ENCODE data around the gene SMIM33. TPM values are rescaled to one million over a fixed set of nuclear protein-coding genes. Genes with fewer than 3 reads are reported as not detected.
"Not testable (repeated sequence)": the region's sequence is repeated elsewhere in the genome, so short reads cannot be mapped to it uniquely, and the experiment has no call there.

The SMIM33 gene
- total RNA-seq, 1 experiment from 2014 or later, result not detected

- intact Hi-C loops (cut with micrococcal nuclease), result no loop called here
- no peak for TF ChIP-seq CTCF (IDR thresholded peaks at IDR 0.05; ENCODE audit: unreplicated experiment)
- Mint-ChIP-seq H3K4me1 (ENCODE audit: insufficient read depth, unreplicated experiment) (peaks cover 24% of the 10 kb centered on the region), H3K4me3 (ENCODE audit: unreplicated experiment) (peak overlapping the region; percentile 77), H3K36me3 (ENCODE audit: insufficient read depth, unreplicated experiment) (peaks cover 22% of the 10 kb centered on the region), H3K9me3 (ENCODE audit: unreplicated experiment) (no peaks in the 10 kb centered on the region), H3K27me3 (ENCODE audit: insufficient read depth, unreplicated experiment) (no peaks in the 10 kb centered on the region), H3K27ac (ENCODE audit: low read depth, unreplicated experiment) (peak overlapping the region; percentile 92)
- BruUV-seq (replicated peaks), result no TSS peak
- DNase-seq (ENCODE audit: unreplicated experiment), result peak; percentile 81
- ChIA-PET CTCF (interaction anchor here (0.6 to 3.3 kb wide), 9 partner anchors 19 to 153 kb away, joined by 3 to 27 read pairs (median 6); partner anchors contain the start of gene ECSCR), POLR2A (interaction anchor here (1.0 to 2.4 kb wide), 5 partner anchors 9 to 45 kb away, joined by 3 to 15 read pairs (median 6); partner anchors contain the start of gene DNAJC18)
Observed at GRCh38 chr5:139481122-139481533, 10.3 kb downstream of the SMIM33 start.

- Mint-ChIP-seq H3K4me1 (ENCODE audit: insufficient read depth, unreplicated experiment) (peaks cover 24% of the 10 kb centered on the region), H3K4me3 (ENCODE audit: unreplicated experiment) (peak overlapping the region; percentile 77), H3K9me3 (ENCODE audit: unreplicated experiment) (no peaks in the 10 kb centered on the region), H3K27ac (ENCODE audit: low read depth, unreplicated experiment) (peak overlapping the region; percentile 92), H3K27me3 (ENCODE audit: insufficient read depth, unreplicated experiment) (no peaks in the 10 kb centered on the region), H3K36me3 (ENCODE audit: insufficient read depth, unreplicated experiment) (peaks cover 20% of the 10 kb centered on the region)
- POLR2A ChIA-PET, result interaction anchor here (0.6 to 2.4 kb wide), 19 partner anchors 8 to 729 kb away, joined by 3 to 17 read pairs (median 4); partner anchors contain the start of genes DNAJC18, PAIP2 and UBE2D2
- CTCF ChIA-PET, result interaction anchor here (0.8 to 3.3 kb wide), 12 partner anchors 9 to 153 kb away, joined by 3 to 27 read pairs (median 6); partner anchors contain the start of gene ECSCR
- peak; percentile 89 for DNase-seq (ENCODE audit: unreplicated experiment)
- intact Hi-C loops (cut with micrococcal nuclease), result loop anchor here (1.0 to 2.0 kb wide), 2 partner anchors 31 to 42 kb away; partner anchors contain the start of gene DNAJC18
- BruUV-seq (replicated peaks), result no TSS peak
- peak; percentile 29 for TF ChIP-seq CTCF (IDR thresholded peaks at IDR 0.05; ENCODE audit: unreplicated experiment)
Observed at GRCh38 chr5:139481580-139482049, 10.8 kb downstream of the SMIM33 start.

GRCh38 chr5:139482050-139482889, 11.5 kb downstream of the SMIM33 start, which contains the start of gene STING1:
Gene STING1, minus strand, starts transcription at chr5:139482758. Its CDS starts 1,054 bp downstream, at chr5:139481704.
- Mint-ChIP-seq H3K36me3 (ENCODE audit: insufficient read depth, unreplicated experiment) (peaks cover 16% of the 10 kb centered on the region), H3K27me3 (ENCODE audit: insufficient read depth, unreplicated experiment) (no peaks in the 10 kb centered on the region), H3K27ac (ENCODE audit: low read depth, unreplicated experiment) (peak within 1 kb of the TSS; percentile 92), H3K4me1 (ENCODE audit: insufficient read depth, unreplicated experiment) (peaks cover 24% of the 10 kb centered on the region), H3K4me3 (ENCODE audit: unreplicated experiment) (peak within 1 kb of the TSS; percentile 77), H3K9me3 (ENCODE audit: unreplicated experiment) (no peaks in the 10 kb centered on the region)
- peak; percentile 1 for TF ChIP-seq CTCF (IDR thresholded peaks at IDR 0.05; ENCODE audit: unreplicated experiment)
- POLR2A ChIA-PET, result interaction anchor here (0.5 to 2.4 kb wide), 26 partner anchors 8 to 730 kb away, joined by 3 to 17 read pairs (median 4); partner anchors contain the start of genes DNAJC18, PAIP2, SPATA24 and UBE2D2
- intact Hi-C loops (cut with micrococcal nuclease), result loop anchor here (1.0 to 2.0 kb wide), 2 partner anchors 31 to 43 kb away; partner anchors contain the start of gene DNAJC18
- CTCF ChIA-PET, result interaction anchor here (0.8 to 3.3 kb wide), 14 partner anchors 10 to 152 kb away, joined by 3 to 27 read pairs (median 5); partner anchors contain the start of gene ECSCR
- DNase-seq (ENCODE audit: unreplicated experiment), result peak; percentile 100
- BruUV-seq (replicated peaks), result TSS peak; percentile 69

- Mint-ChIP-seq H3K27ac (ENCODE audit: low read depth, unreplicated experiment) (peak overlapping the region; percentile 92), H3K4me1 (ENCODE audit: insufficient read depth, unreplicated experiment) (peaks cover 24% of the 10 kb centered on the region), H3K36me3 (ENCODE audit: insufficient read depth, unreplicated experiment) (peaks cover 16% of the 10 kb centered on the region), H3K4me3 (ENCODE audit: unreplicated experiment) (peak overlapping the region; percentile 77)
- not testable (repeated sequence) for DNase-seq (ENCODE audit: unreplicated experiment); H3K27me3 Mint-ChIP-seq (ENCODE audit: insufficient read depth, unreplicated experiment); H3K9me3 Mint-ChIP-seq (ENCODE audit: unreplicated experiment)
- TSS peak; percentile 88 for BruUV-seq (replicated peaks)
- POLR2A ChIA-PET, result interaction anchor here (0.7 to 2.4 kb wide), 18 partner anchors 9 to 189 kb away, joined by 3 to 17 read pairs (median 6); partner anchors contain the start of genes DNAJC18, PAIP2, SPATA24 and UBE2D2
- intact Hi-C loops (cut with micrococcal nuclease), result loop anchor here (1.0 to 2.0 kb wide), 2 partner anchors 30 to 44 kb away; partner anchors contain the start of gene DNAJC18
- CTCF ChIA-PET, result interaction anchor here (0.6 to 3.3 kb wide), 12 partner anchors 13 to 151 kb away, joined by 3 to 27 read pairs (median 6); no protein-coding TSS in a partner anchor
Observed at GRCh38 chr5:139482890-139483208, 12.0 kb downstream of the SMIM33 start.

Measured in MCF 10A (cell line).